Measurements from ENCODE around the gene LSR. TPM values are rescaled to one million over a fixed set of nuclear protein-coding genes. Genes with fewer than 3 reads are reported as not detected.
A peak's percentile ranks its signal among the peaks of the same experiment; 100 is the strongest.

The LSR gene
- total RNA-seq, 1 donor from 2014 or later, result 79.4 TPM

DNA sequence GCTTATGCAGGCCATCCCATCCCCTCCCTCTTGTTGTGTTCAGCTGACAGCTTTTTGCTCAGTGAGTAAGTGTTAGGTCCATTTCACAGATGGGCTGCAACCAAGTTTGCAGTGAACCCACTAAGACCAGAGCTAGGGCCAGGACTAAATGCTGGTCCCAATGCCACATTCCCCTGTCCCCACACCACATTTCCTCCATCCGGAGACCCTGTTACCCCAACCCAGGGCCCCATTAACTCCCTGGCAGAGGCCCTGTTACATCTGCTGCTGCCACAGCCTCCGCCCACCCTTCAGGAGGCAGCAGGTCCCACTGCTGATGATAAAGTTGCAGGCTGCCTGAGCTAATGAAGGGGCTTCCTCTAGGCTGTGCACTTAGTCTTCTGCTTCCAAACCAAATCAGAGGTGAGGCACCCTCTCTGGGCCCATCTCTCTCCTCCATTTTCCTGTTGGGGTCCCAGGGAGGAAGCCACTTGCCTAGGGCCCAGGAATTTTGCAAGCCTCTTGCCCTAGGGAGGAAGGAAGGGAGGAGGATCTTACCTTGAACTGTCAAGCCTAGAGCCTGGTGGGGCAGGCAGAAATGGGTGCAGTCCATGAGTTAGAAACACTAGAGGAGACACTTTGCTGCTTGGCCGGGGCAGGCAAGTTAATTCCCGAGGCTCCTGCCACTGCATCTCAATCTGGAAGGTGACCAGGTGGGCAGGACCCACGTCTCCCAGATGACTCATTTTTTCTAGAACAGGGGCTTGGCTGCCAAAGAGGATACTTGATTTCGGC, 16.5 kb downstream of the LSR start:
- peaks cover 0 to 2% of the 10 kb centered on the region in 2 donors for H3K36me3 ChIP-seq
- no peaks in the 10 kb centered on the region for H3K27me3 ChIP-seq
- TF ChIP-seq, protein P1, sequence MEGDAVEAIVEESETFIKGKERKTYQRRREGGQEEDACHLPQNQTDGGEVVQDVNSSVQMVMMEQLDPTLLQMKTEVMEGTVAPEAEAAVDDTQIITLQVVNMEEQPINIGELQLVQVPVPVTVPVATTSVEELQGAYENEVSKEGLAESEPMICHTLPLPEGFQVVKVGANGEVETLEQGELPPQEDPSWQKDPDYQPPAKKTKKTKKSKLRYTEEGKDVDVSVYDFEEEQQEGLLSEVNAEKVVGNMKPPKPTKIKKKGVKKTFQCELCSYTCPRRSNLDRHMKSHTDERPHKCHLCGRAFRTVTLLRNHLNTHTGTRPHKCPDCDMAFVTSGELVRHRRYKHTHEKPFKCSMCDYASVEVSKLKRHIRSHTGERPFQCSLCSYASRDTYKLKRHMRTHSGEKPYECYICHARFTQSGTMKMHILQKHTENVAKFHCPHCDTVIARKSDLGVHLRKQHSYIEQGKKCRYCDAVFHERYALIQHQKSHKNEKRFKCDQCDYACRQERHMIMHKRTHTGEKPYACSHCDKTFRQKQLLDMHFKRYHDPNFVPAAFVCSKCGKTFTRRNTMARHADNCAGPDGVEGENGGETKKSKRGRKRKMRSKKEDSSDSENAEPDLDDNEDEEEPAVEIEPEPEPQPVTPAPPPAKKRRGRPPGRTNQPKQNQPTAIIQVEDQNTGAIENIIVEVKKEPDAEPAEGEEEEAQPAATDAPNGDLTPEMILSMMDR (IDR thresholded peaks at IDR 0.05), result no peak
- H3K4me1 ChIP-seq, result peaks cover 7 to 12% of the 10 kb centered on the region in 2 donors
- peak in 1 of 2 donors; percentile 63 for DNase-seq (ENCODE audit: low spot score in 2 of 2)
- no peak overlapping the region for H3K4me3 ChIP-seq
- no peak overlapping the region for H3K27ac ChIP-seq
- H3K9me3 ChIP-seq, result no peaks in the 10 kb centered on the region
- intact Hi-C loops (cut with DNase I), result loop anchor here (5.0 to 10.0 kb wide), 7 partner anchors 108 to 1471 kb away; partner anchors contain the start of genes COX6B1, IGFLR1, KCTD15 and LIN37

DNA sequence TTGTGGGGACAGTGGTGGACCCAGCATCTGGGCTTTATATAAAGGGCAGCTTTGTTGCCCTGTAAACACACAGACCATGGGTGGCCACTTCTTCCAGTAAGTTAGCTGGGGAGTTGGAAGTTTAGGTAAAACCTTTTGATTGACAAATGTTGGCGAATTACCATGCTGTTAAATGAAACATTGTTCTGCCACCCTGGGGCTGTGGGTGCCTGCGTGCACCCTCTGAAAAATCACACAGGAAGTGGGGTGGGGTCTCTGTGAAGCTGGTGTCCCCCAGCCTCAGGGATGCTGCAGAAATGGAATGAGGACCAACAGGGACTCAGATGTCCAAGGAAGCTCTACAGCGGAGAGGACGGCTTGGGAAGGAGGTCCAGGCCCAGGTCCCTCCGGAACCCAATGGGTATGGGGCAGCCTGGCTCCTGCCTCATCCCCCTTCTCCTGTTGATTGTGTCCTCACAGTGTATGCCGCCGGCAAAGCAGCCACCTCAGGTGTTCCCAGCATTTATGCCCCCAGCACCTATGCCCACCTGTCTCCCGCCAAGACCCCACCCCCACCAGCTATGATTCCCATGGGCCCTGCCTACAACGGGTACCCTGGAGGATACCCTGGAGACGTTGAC, 17.2 kb downstream of the LSR start:
- TF ChIP-seq, protein P1 (IDR thresholded peaks at IDR 0.05), result no peak
- Histone ChIP-seq H3K4me1 (peaks cover 7 to 12% of the 10 kb centered on the region in 2 donors), H3K9me3 (no peaks in the 10 kb centered on the region), H3K27me3 (no peaks in the 10 kb centered on the region), H3K4me3 (no peak overlapping the region), H3K36me3 (peaks cover 4 to 9% of the 10 kb centered on the region in 2 donors), H3K27ac (peak overlapping the region in 1 of 2 donors; percentile 3)
- intact Hi-C loops (cut with DNase I), result loop anchor here (2.0 to 10.0 kb wide), 8 partner anchors 109 to 1471 kb away; partner anchors contain the start of genes COX6B1, IGFLR1, KCTD15 and LIN37
- peak in 1 of 2 donors; percentile 58 for DNase-seq (ENCODE audit: low spot score in 2 of 2)

DNA sequence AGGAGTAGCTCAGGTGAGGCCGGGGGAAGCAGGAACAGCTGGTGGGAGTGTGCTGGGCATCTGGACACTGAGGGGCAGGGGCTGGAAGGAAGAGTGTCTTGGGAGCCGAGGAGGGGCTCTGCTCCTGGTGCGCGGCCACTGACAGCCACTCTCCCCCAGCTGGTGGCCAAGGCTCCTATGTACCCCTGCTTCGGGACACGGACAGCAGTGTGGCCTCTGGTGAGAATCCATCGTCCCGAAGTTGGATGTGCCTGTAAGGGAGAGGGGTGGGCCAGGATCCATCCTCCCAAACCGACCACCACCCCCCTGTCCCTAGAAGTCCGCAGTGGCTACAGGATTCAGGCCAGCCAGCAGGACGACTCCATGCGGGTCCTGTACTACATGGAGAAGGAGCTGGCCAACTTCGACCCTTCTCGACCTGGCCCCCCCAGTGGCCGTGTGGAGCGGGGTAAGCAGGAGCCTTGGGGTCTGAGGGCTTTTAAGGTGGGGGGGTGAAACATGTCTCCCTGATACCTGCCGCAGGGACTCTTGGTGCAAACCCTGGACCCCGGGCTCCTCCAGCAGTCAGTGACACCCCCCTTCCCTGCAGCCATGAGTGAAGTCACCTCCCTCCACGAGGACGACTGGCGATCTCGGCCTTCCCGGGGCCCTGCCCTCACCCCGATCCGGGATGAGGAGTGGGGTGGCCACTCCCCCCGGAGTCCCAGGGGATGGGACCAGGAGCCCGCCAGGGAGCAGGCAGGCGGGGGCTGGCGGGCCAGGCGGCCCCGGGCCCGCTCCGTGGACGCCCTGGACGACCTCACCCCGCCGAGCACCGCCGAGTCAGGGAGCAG, 17.9 kb downstream of the LSR start:
- Histone ChIP-seq H3K27ac (peak overlapping the region; percentile 91 to 97), H3K4me1 (peaks cover 7 to 12% of the 10 kb centered on the region in 2 donors), H3K4me3 (peak overlapping the region; percentile 86 to 98), H3K27me3 (no peaks in the 10 kb centered on the region), H3K9me3 (no peaks in the 10 kb centered on the region), H3K36me3 (peaks cover 12 to 16% of the 10 kb centered on the region in 2 donors)
- TF ChIP-seq, protein P1 (IDR thresholded peaks at IDR 0.05), result no peak
- peak in 1 of 2 donors; percentile 70 for DNase-seq (ENCODE audit: low spot score in 2 of 2)
- intact Hi-C loops (cut with DNase I), result loop anchor here (2.0 to 10.0 kb wide), 8 partner anchors 109 to 1472 kb away; partner anchors contain the start of genes COX6B1, IGFLR1, KCTD15 and LIN37

DNA sequence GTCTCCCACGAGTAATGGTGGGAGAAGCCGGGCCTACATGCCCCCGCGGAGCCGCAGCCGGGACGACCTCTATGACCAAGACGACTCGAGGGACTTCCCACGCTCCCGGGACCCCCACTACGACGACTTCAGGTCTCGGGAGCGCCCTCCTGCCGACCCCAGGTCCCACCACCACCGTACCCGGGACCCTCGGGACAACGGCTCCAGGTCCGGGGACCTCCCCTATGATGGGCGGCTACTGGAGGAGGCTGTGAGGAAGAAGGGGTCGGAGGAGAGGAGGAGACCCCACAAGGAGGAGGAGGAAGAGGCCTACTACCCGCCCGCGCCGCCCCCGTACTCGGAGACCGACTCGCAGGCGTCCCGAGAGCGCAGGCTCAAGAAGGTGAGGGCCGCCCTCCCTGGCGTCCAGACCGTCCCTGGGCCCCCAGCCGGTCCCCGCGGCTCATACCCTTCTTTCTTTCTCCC, 18.6 kb downstream of the LSR start:
- Histone ChIP-seq H3K36me3 (peaks cover 18 to 23% of the 10 kb centered on the region in 2 donors), H3K4me3 (peak overlapping the region; percentile 86 to 98), H3K9me3 (no peaks in the 10 kb centered on the region), H3K4me1 (peaks cover 7 to 12% of the 10 kb centered on the region in 2 donors), H3K27ac (peak overlapping the region; percentile 91 to 97), H3K27me3 (no peaks in the 10 kb centered on the region)
- TF ChIP-seq, protein P1 (IDR thresholded peaks at IDR 0.05), result no peak
- peak in 1 of 2 donors; percentile 72 for DNase-seq (ENCODE audit: low spot score in 2 of 2)
- intact Hi-C loops (cut with DNase I), result loop anchor here (2.0 to 10.0 kb wide), 8 partner anchors 110 to 1473 kb away; partner anchors contain the start of genes COX6B1, IGFLR1, KCTD15 and LIN37
